Stimulated activated CD8-positive, alpha-beta memory T cell treated with anti-CD3 and anti-CD28 coated beads, Interleukin-7, amount 100 ng/mL, for 1 hour (primary cell): ENCODE data around the gene TIMMDC1.
A peak's percentile ranks its signal among the peaks of the same experiment; 100 is the strongest.

Experiments
- DNase-seq, 2 donors: peaks; one replicate each; pipeline ENCODE4 v3.0.0-alpha.2; 2020; ENCODE audit warnings: low read depth in 2 of 2

Gene TIMMDC1, protein sequence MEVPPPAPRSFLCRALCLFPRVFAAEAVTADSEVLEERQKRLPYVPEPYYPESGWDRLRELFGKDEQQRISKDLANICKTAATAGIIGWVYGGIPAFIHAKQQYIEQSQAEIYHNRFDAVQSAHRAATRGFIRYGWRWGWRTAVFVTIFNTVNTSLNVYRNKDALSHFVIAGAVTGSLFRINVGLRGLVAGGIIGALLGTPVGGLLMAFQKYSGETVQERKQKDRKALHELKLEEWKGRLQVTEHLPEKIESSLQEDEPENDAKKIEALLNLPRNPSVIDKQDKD

DNA sequence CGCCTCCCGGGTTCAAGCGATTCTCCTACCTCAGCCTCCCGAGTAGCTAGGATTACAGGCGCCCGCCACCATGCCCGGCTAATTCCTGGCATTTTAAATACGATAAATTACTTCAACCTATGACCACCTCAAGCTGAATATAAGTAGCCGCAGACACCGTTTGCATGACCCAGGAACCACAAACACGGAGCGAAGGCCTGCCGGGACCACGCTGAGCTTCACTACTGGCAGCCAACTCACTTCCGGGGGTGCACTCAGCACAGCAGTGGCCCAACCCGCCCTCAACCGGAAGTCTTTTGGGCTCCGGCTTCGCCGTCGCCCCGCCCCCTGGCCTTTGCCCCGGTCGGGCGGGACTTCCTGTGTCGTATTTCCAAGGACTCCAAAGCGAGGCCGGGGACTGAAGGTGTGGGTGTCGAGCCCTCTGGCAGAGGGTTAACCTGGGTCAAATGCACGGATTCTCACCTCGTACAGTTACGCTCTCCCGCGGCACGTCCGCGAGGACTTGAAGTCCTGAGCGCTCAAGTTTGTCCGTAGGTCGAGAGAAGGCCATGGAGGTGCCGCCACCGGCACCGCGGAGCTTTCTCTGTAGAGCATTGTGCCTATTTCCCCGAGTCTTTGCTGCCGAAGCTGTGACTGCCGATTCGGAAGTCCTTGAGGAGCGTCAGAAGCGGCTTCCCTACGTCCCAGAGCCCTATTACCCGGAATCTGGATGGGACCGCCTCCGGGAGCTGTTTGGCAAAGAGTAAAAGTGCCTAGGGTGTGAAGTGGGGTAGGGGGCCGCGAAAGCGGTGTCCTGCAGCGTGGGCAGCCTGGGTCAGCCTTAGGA, at the start of gene TIMMDC1:
Gene TIMMDC1 (plus strand): TSS at position 362 of the 826 bp plus-strand sequence. CDS start 187 bp downstream, at position 549.
- peak; percentile 91 to 94 for DNase-seq

DNA sequence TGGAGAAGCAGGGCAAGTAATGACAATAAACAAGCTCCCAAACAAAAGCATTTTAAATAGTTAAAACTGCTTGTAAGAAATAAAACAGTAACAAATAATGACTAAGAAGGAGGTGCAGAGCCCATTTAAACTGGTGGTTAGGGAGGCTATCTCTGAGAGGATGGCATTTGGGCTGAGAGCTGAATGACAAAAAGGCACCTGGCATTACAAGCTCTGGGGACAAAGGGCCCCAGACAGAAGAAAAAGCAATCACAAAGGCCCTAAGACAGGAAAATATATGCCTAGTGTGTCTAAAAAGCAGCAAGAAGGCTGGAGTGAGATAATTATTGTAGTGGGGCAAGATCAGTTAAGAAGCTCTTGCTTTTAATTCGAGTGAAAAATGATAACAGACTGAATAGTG, 44.5 kb upstream of the TIMMDC1 start:
- no peak for DNase-seq

DNA sequence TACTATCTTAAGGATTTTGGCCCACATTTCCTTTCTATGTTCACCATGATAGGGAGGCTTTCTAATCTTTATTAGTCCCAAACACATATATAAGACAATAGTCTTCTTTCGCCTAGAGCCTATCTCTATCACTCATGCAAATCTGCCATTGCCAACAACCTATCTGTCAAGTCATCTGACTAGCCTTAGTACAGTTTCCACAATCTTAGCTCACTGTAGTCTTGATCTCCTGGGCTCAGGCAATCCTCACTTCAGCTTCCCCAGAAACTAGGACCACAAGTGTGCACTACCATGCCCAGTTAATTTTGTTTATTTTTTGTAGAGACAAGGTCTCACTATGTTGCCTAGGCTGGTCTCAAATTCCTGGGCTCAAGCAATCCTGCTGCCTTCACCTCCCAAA, 41.9 kb upstream of the TIMMDC1 start:
- DNase-seq = no peak

DNA sequence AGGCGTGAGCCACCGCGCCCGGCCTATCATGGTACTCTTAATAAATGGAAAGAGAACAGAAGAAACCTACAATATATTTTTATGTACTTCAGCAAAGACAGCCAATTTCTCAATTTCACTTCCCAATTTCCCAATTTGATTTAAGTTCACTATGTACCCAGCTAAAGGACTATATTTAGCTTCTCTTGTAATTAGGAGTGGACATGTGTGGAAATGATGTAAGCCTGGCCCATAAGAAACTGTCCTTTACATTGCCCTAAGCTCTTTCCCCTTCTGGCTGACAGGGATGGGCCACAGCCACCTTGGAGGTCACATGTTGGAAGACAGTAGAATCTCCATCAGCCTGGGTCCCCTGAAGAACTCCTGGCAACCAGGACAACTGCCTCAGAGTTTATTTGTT, 41.1 kb upstream of the TIMMDC1 start:
- DNase-seq = no peak

DNA sequence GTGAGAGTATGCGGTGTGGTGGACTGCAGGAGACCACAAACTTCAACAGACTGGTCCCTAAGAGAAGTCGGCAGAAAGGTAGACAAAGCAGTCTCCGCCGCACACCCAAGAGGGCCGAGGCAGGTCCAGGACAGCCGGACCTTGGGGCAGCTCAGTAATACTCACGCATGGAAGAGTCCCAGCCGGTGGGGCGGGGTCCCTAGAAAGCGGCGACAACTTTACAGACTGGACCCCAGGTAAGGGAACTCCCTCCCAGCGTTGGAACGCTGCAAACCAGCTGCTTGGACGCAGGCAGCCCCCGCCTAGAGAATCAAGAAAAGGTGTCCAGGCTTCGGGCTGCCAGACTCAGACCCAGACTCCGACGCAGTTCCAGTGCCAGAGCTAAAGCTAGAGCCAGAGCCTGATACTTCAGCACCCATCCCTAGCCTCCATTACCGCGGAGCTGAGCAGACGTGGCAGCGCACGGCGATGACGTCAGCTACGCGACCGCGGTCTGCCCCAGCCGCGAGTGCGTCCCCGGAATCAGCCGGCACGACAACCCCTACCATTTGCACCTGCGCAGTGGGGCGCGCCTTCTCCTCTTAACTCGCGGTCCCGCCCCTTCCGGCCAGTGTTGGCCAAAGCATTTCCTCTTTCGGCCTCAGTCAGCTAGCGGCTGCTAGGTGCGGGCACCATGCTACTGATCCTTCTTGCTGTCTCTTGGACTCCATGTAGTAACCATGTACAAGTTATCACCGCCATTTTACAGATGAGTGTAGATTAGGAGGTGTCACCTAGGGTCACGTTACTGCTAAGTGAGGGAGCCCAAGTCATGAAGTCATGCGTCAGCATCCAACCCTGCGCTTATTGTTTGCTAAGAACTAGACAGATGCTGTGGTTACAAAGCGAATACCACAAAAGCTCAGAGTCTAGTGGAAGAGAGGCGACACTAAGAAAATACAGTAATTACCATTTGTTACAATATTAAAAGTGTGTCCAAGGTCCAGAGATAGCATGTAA, 34.9 kb upstream of the TIMMDC1 start, which contains the start of gene TMEM39A:
Gene TMEM39A (minus strand): TSS at position 445 of the 999 bp plus-strand sequence. CDS start 1,541 bp downstream, outside the sequence.
- peak; percentile 99 for DNase-seq

DNA sequence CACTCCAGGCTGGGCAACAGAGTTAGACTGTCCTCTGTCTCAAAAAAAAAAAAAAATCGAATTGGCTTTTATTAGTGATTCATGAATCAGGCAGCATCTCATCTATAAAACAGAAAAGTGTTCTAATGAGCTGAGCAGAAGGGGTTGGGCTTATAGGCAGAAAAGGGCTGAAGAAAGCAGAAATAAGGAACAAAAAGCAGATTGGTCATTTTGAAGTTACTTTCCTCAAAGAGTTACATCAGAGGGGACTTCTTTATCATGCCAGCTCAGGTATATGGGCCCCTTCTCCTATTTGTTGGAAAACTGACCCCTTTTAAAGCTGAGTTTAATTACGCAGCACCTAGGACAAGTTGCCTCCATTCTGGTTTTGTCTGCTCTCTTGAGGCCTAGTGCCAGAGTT, 30.3 kb upstream of the TIMMDC1 start:
- no peak for DNase-seq

DNA sequence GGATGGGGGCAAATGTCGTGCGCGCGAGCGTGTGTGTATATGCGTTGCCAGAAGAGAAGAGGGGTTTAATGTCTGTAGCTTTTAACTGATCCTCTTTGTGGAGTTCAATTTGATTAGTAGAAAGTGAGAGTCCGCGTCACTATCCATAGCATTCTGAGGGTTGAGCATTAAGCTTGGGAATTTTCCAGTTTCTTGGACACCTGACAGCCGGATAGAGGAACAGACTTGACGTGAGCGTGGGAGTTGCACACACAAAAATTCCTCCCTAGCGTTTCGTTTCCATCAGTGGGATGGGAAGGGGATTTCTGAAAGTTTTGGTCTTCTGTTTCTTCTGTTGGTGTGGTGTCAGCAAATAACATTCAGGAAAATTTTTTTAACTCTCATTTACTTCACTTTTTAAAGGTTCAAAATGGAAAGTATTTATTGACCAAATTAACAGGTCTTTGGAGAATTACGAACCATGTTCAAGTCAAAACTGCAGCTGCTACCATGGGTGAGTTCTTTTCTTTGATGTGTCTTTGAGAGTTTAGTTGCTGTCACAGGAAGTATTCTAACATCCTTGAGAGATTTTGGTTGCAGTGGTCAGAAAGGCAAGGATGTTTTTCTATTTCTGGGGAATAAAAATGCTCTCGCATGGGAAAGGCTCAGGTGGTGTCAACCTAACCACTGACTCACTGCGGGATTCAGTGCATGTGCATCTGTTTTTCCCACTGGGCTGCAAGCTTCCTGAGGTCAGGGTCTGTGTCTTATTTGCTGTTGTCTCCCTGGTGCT, 28.7 kb upstream of the TIMMDC1 start:
- no peak for DNase-seq

DNA sequence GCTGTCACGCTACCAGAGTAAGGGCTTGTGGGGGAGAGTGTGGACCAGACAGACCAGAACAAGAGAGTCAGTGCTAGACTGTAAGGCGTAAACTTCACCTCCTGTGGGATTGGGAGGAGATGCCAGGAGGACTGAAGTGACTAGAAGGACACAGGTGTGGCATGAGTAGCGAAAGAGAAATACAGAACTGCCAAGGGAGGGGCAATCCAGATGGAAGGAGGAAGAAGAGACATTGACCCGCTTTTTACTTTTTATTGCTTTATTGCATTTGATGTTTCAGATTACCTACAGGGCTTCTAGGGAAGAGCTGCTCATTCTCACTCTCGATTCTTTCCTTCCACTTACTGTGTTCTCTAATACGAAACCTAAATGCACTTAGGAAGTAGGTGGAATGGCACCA, 27.5 kb upstream of the TIMMDC1 start:
- DNase-seq = no peak

DNA sequence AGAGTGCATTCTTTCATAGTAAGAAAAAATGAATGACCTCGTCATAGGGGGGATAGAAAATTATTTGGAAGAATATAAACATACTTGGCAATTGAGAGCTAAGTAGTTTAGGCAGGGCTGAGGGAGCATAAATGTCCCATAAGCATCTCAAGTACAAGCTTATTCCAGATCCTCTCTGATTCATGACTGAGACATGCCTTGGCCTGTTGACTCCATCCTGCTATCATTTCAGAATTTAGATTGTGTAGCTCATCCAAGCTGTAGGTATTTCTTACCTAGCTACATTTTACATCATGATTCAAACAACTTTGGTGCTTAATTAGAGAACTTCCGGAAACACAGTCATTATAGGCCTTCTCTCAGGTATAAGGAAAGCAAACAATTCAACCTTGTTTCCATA, 17.3 kb upstream of the TIMMDC1 start:
- no peak for DNase-seq

DNA sequence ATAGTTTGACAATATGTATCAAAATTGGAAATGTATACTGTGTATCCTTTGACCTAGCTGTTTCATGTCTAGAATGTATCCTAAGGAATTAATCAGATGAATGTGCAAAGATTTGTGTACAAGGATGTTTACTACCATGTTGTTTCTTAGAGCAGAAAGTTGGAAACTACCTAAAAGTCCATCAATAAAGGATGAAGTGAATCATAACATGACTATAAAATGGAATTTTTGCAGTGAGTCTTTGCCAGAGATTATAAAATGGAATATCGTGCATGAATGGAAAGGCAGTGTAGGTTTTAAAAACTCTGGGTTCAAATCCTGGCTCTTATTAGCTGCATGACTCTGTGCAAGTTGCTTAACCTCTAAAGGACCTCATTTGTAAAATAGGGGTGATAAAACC, 15.2 kb upstream of the TIMMDC1 start:
- DNase-seq = no peak

DNA sequence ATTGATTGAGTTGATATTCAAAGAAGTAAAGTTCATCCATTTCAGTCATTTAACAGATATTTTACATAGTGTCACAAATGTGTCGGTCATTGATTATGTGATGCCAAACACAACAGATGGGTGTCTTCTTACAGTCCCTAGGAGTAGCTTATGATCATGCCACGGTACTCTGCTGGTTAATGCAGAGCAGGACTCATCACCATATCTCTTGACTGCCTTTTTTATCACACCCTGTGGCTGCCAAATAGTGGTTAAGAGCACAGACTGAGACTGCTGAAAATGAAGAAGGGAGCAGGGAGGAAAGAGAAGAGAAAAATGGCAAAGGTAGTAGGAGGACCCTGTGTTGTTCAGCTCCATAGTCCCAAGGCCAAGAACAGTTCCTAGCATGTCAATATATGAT, 12.8 kb upstream of the TIMMDC1 start:
- no peak for DNase-seq

DNA sequence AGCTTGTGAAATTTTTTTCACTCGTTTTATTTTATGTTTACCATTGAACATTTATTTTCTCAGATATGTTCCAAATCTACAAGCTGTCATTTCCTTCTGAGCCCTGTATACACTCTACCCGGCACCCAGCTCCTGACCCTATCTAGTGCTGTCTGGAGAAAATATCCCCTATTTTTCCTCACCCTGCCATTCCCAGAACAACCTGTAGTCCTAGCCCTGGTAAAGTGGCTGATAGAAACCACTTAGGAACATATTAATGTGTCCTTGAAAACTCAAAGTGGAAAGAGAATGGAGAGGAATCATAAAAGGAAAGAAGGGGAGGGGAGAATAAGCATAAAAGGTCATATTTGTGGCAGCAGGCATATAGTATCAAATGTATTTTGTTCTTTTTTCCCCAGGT, 8.2 kb upstream of the TIMMDC1 start:
- no peak for DNase-seq

DNA sequence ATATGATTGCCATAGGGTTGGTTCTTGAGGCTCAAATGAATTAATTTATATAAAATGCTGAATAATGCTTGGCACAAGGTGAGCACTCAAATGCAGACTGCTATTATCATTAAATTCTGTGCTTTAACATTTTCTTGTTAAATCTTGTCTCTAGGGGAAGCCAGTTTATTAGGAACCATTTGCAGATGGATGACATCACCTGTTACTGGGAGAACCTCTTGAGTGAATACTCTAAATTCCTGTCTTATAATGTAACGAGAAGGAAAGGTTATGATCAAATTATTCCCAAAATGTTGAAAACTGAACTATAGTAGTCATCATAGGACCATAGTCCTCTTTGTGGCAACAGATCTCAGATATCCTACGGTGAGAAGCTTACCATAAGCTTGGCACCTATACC, 6.2 kb upstream of the TIMMDC1 start:
- DNase-seq = no peak

DNA sequence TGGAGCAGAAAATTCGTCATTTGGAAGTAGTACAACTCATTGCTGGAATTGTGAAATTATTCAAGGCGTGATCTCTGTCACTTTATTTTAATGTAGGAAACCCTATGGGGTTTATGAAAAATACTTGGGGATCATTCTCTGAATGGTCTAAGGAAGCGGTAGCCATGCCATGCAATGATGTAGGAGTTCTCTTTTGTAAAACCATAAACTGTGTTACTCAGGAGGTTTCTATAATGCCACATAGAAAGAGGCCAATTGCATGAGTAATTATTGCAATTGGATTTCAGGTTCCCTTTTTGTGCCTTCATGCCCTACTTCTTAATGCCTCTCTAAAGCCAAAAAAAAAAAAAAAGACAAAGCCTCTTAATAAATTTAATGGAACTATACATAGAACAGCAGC, 5.5 kb upstream of the TIMMDC1 start:
- no peak for DNase-seq

DNA sequence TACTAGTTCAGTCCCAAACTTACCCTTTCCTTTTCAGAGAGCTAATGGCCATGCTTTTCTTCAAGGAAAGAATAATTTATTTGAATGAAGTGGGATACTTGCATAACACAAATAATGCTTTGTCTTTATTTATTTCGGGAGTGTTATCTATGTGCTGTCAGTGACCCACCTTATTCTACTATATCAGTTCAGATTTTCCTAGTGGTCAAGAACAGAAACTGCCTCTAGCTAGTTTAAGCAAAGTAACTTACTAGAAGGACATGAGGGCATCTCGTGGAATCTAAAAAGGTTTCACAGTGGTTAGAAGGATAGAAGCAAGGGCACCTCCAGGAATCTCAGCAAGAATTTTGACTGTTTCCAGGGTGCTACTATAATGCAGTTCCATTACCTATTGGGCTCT, 3.8 kb upstream of the TIMMDC1 start:
- DNase-seq = no peak

DNA sequence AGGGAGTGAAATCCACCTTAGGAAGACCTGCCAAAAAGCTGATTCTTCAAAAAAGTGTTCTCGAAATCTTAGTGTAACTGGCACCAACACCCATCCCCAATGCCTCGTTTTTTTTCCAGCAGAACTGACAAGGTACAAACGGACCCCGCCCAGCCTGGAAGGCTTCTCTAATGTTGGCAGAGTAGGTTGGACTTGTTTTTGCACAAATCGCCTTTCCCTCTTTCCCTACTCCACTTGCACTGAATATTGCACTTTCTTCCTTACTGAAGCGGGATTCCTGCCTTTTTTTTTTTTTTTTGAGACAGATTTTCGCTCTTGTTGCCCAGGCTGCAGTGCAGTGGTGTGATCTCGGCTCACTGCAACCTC, 544 bp upstream of the TIMMDC1 start:
- DNase-seq = no peak

DNA sequence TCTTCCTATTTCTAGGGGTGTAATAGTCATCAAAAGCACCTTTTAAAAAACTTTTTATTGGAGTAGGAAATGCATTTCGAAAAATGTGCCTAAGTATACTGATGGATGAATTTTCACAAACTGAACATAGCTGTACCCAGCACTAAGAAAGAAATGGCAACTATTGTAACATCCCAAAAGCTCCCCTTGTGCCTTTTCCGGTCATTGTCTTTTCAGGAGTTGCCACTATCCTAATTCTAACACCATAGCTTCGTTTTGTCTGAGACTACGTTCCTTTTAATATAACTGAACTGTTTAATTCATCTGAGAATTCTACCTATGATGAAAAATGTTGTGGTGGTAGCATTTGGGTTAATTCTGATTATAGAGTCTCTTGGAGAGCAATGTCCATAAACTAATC, 1.9 kb downstream of the TIMMDC1 start:
- no peak for DNase-seq

DNA sequence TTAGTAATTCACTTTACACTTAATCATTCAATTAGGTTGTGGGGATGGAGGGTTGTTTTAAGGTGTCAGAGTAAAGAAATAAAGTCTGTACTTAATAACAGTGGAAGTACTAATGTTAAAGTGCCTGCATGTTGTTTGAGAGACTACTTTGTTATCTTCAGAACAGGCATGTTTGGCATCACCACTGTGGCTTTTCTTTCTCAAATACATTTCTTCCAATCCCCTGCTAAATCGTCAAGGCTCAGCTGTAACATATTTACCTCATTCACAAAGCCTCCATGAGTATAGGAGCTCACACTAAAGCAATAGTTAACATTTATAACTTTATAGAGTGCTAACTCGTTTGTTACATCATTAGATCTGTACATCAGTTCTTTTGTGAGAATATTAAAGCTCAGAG, 2.6 kb downstream of the TIMMDC1 start:
- DNase-seq = no peak

DNA sequence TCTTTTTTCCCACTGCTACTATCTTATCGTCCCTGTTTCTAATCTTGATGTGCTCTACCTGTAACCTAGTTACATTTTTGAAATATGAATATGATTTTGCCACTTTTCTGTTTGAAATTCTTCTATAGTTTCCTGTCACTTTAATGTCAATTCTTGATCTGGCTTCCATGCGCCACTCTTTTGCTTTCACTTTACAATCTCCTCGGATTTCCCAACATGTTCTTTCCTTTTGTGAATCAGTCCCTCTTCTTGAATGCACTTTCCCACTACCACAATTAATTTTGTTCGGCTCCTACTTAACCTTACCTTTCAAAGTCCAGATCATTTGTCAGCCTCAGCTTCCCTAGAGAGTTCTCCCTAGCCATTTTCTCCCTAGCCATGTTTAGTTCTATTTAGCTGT, 8.3 kb downstream of the TIMMDC1 start:
- no peak for DNase-seq

DNA sequence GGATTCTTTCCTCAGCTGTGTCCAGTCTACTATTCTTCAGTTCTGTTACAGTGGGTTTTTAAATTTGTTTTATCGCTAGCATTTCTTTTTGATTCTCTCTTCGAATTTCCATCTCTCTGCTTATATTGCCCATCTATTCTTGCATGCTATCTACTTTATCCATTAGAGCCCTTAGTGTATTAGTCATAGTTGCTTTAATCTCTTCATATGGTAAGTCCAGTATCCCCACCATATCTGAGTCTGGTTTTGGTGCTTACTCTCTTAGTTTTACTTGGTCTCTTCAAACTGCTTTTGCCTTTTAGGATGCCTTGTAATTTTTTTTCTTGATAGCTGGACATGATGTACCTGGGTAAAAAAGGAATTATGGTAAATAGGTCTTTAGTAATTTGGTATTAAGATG, 9.1 kb downstream of the TIMMDC1 start:
- DNase-seq = no peak

DNA sequence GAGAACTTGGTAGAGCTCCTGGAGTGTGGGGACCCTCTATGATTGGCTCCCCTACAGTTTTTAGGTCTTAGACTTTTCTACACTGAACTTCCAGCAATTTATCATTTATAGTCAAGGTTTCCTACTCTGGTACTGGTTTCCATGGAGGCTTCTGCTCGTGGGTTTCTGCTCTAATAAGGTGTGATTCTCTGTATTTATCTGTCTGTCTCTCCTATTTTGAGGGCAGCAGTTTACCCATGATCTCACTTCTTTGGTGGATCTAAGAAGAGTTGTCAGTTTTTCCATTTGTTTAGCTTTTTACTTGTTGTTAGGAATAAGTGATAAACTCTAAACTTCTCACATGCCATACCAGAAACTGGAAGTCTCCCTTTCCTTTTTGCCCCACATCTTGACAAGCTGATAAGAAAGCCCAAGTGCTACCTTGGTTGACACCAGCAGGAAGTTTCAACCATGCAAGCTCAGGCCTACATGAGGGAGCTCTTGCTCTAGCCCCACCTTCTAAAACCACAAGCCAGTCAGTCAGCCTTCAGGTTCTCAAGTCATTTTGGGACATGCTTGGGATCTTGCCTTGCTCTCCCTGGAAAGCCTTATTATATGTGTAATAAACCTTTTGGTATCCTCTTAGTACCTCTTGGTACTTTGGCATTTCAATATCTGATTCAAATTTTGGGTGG, 10.0 kb downstream of the TIMMDC1 start:
- no peak for DNase-seq
